ENCODE results near the gene UNCX. TPM values are rescaled to one million over a fixed set of nuclear protein-coding genes. Genes with fewer than 3 reads are reported as not detected.

UNCX gene
- total and polyA plus RNA-seq, 4 donors, result not detected

- no peaks in the 10 kb centered on the region for H3K36me3 ChIP-seq (ENCODE audit: control insufficient read depth in 4 of 4, insufficient read depth in 4 of 4, low read length in 4 of 4)
- peaks cover 17 to 69% (median 58%) of the 10 kb centered on the region in 3 donors for H3K27me3 ChIP-seq (ENCODE audit: control insufficient read depth in 3 of 3, insufficient read depth in 3 of 3, low read length in 2 of 3)
- 5 to 6% methylated on average over 64 to 68 of the region's 68 CpGs for WGBS, 2 donors
- DNase-seq (peak in 2 of 3 donors; percentile 80 to 84), ATAC-seq (ENCODE audit: insufficient read depth, low FRiP score) (no peak)
- no peak overlapping the region for H3K9ac ChIP-seq (ENCODE audit: insufficient read depth in 1 of 2, low read length in 2 of 2)
- peaks cover 0 to 21% (median 3%) of the 10 kb centered on the region in 5 donors for H3K4me1 ChIP-seq (ENCODE audit: control insufficient read depth in 5 of 5, insufficient read depth in 5 of 5, low read length in 5 of 5)
- H3K27ac ChIP-seq (ENCODE audit: low read depth in 1 of 2, low read length in 1 of 2), result no peak overlapping the region
- no peak for TF ChIP-seq CTCF (IDR thresholded peaks at IDR 0.05; ENCODE audit: control extremely low read depth, extremely low read depth)
- no peak overlapping the region for H3K4me3 ChIP-seq
- H3K9me3 ChIP-seq (ENCODE audit: control insufficient read depth in 4 of 4, insufficient read depth in 3 of 4, low read length in 3 of 4), result peaks cover 0 to 7% (median 0%) of the 10 kb centered on the region in 4 donors
Observed at GRCh38 chr7:1246871-1247526, 14.3 kb downstream of the UNCX start.

- Histone ChIP-seq H3K9ac (ENCODE audit: insufficient read depth in 1 of 2, low read length in 2 of 2) (no peak overlapping the region), H3K27me3 (ENCODE audit: control insufficient read depth in 3 of 3, insufficient read depth in 3 of 3, low read length in 2 of 3) (peaks cover 17 to 73% (median 57%) of the 10 kb centered on the region in 3 donors), H3K4me1 (ENCODE audit: control insufficient read depth in 5 of 5, insufficient read depth in 5 of 5, low read length in 5 of 5) (peaks cover 0 to 21% (median 3%) of the 10 kb centered on the region in 5 donors), H3K9me3 (ENCODE audit: control insufficient read depth in 4 of 4, insufficient read depth in 3 of 4, low read length in 3 of 4) (peaks cover 0 to 7% (median 0%) of the 10 kb centered on the region in 4 donors), H3K36me3 (ENCODE audit: control insufficient read depth in 4 of 4, insufficient read depth in 4 of 4, low read length in 4 of 4) (no peaks in the 10 kb centered on the region), H3K4me3 (no peak overlapping the region), H3K27ac (ENCODE audit: low read depth in 1 of 2, low read length in 1 of 2) (no peak overlapping the region)
- ATAC-seq (ENCODE audit: insufficient read depth, low FRiP score), result no peak
- WGBS, 2 donors, result 3 to 5% methylated on average over 40 to 48 of the region's 48 CpGs
- peak; percentile 50 to 69 (median 68) for DNase-seq
- no peak for TF ChIP-seq CTCF (IDR thresholded peaks at IDR 0.05; ENCODE audit: control extremely low read depth, extremely low read depth)
Observed at GRCh38 chr7:1247527-1248041, 14.9 kb downstream of the UNCX start.

GRCh38 chr7:1248143-1248915 is 15.7 kb downstream of the UNCX start:
- peak; percentile 41 to 59 (median 56) for DNase-seq
- WGBS, 2 donors, result 6 to 8% methylated on average over 27 of the region's 27 CpGs

More at GRCh38 chr7:1248143-1248915, 15.7 kb downstream of the UNCX start:
- ATAC-seq (ENCODE audit: insufficient read depth, low FRiP score), result no peak
- Histone ChIP-seq H3K4me3 (no peak overlapping the region), H3K27me3 (ENCODE audit: control insufficient read depth in 3 of 3, insufficient read depth in 3 of 3, low read length in 2 of 3) (peaks cover 17 to 72% (median 51%) of the 10 kb centered on the region in 3 donors), H3K27ac (ENCODE audit: low read depth in 1 of 2, low read length in 1 of 2) (no peak overlapping the region), H3K9me3 (ENCODE audit: control insufficient read depth in 4 of 4, insufficient read depth in 3 of 4, low read length in 3 of 4) (peaks cover 0 to 7% (median 0%) of the 10 kb centered on the region in 4 donors), H3K36me3 (ENCODE audit: control insufficient read depth in 4 of 4, insufficient read depth in 4 of 4, low read length in 4 of 4) (no peaks in the 10 kb centered on the region), H3K4me1 (ENCODE audit: control insufficient read depth in 5 of 5, insufficient read depth in 5 of 5, low read length in 5 of 5) (peaks cover 0 to 21% (median 3%) of the 10 kb centered on the region in 5 donors), H3K9ac (ENCODE audit: insufficient read depth in 1 of 2, low read length in 2 of 2) (no peak overlapping the region)
- TF ChIP-seq CTCF (IDR thresholded peaks at IDR 0.05; ENCODE audit: control extremely low read depth, extremely low read depth), result no peak

Data from lung (tissue), 12 donors.